Measurements from ENCODE around the gene SLC12A7.

DNA sequence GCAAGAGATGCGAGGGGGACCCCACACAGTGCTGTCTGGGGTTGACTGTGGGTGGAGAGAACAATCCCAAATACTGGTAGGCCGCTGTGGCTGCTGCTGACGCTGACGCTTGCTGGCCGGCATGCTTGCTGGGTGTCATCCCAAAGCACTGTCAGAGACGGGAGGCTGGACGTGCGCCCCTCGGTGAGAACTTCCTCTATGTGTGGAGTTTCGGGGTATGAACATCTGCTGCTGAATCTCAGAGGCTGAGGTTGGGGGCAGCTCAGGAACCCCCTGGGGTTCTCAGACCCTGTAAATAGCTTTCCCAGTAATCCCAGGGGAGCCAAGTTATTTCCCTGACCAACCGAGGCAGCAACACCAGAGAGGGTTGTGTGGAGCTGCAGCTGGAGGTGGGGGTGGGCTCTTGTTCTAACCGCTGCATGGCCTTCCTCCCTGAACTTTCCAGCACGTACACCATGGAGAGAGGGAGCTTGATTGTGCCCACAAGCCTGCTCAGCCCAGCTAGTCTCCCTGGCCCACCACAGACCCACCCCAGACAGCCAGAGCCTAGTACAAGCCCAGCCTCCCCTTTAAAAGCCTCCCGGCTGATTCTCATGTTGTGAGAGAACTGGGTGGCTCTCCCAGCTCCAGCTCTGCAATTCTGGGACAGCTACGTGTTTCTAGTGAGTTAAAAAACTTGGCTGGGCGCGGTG is 21.8 kb upstream of the SLC12A7 start:
- TF ChIP-seq, protein P1, sequence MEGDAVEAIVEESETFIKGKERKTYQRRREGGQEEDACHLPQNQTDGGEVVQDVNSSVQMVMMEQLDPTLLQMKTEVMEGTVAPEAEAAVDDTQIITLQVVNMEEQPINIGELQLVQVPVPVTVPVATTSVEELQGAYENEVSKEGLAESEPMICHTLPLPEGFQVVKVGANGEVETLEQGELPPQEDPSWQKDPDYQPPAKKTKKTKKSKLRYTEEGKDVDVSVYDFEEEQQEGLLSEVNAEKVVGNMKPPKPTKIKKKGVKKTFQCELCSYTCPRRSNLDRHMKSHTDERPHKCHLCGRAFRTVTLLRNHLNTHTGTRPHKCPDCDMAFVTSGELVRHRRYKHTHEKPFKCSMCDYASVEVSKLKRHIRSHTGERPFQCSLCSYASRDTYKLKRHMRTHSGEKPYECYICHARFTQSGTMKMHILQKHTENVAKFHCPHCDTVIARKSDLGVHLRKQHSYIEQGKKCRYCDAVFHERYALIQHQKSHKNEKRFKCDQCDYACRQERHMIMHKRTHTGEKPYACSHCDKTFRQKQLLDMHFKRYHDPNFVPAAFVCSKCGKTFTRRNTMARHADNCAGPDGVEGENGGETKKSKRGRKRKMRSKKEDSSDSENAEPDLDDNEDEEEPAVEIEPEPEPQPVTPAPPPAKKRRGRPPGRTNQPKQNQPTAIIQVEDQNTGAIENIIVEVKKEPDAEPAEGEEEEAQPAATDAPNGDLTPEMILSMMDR (conservative IDR thresholded peaks at IDR 0.05; ENCODE audit: low read length): no peak
- no peak for TF ChIP-seq EZH2phosphoT487 (IDR thresholded peaks at IDR 0.05; ENCODE audit: borderline replicate concordance)

Data from Loucy (cell line).